Gastrocnemius medialis (tissue), 4 donors: ENCODE data around the gene ZNF407.

Experiments used
- CTCF ChIP-seq, 5 experiments: fragments of 450-650 bp in 3 of 5; fragments of 200-600 bp in 2 of 5; sonication (generic) in 2 of 5; IDR thresholded peaks in 4 of 5; conservative IDR thresholded peaks in 1 of 5; 1 replicate in 4 of 5; 2 replicates in 1 of 5; pipeline ENCODE4 v1.5.1; 2016 to 2019; ENCODE audit warnings: antibody characterized with exemption in 5 of 5, mild to moderate bottlenecking in 3 of 5, moderate library complexity in 3 of 5
- POLR2A ChIP-seq, 2 donors: fragments of 450-650 bp; IDR thresholded peaks; one replicate each; pipeline ENCODE4 v1.6.1; 2017; ENCODE audit warnings: antibody characterized with exemption in 2 of 2, mild to moderate bottlenecking in 2 of 2, moderate library complexity in 2 of 2

DNA sequence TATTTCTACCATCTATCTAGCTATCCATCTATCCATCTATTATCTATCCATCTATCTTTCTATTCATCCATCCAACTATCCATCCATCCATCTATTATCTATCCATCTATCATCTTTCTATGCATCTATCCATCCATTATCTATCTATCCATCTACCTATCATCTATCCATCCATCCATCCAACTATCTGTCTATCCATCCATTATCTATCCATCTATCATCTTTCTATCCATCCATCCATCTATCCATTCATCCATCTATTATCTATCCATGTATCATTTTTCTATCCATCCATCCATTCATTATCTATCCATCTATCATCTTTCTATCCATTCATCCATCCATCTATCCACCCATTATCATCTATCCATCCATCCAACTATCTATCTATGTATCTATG is 24.6 kb upstream of the ZNF407 start:
- TF ChIP-seq CTCF (IDR thresholded peaks at IDR 0.05 in 4 of 5, conservative IDR thresholded peaks at IDR 0.05 in 1 of 5) (no peak), POLR2A (IDR thresholded peaks at IDR 0.05) (no peak)
